DND-41 (cell line): Measurements from ENCODE around the gene SNX19.

Experiments
- EZH2 ChIP-seq: IDR thresholded peaks from 3 replicates; pipeline ENCODE4 v1.6.1; 2012; ENCODE audit warnings: borderline replicate concordance, low read depth, mild to moderate bottlenecking, moderate library complexity, low read length, inconsistent platforms; ENCODE audit not compliant: severe bottlenecking
- TF ChIP-seq, protein P1 (sequence below): IDR thresholded peaks from 2 replicates; pipeline ENCODE4 v1.5.1; 2012; ENCODE audit warnings: borderline replicate concordance, low read length, moderate library complexity, mild to moderate bottlenecking; ENCODE audit not compliant: poor library complexity, severe bottlenecking; ENCODE audit errors: extremely low read depth

DNA sequence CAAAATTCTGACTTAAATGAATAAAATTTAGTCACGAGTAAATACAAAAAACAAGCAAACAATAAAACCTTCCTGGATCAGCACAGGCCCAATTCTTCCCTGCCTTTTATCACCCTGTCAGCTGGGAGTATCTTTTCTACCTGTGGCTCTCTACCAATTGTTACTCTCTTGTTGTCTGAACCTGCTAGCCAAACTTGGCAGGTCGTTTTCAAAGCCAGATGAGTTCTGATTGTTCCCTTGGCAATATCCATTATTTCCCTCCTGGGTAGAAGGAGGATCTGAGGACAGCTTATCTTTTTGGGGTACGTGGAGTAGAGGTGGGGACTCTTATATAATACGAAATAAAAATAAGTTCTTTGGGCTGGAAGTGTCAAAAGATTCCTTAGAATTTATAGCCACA lies 40.2 kb downstream of the SNX19 start:
- TF ChIP-seq, protein P1, sequence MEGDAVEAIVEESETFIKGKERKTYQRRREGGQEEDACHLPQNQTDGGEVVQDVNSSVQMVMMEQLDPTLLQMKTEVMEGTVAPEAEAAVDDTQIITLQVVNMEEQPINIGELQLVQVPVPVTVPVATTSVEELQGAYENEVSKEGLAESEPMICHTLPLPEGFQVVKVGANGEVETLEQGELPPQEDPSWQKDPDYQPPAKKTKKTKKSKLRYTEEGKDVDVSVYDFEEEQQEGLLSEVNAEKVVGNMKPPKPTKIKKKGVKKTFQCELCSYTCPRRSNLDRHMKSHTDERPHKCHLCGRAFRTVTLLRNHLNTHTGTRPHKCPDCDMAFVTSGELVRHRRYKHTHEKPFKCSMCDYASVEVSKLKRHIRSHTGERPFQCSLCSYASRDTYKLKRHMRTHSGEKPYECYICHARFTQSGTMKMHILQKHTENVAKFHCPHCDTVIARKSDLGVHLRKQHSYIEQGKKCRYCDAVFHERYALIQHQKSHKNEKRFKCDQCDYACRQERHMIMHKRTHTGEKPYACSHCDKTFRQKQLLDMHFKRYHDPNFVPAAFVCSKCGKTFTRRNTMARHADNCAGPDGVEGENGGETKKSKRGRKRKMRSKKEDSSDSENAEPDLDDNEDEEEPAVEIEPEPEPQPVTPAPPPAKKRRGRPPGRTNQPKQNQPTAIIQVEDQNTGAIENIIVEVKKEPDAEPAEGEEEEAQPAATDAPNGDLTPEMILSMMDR: no peak
- TF ChIP-seq EZH2: no peak
